WERI-Rb-1 (cell line): ENCODE measurements around the gene SH3RF3.

ENCODE experiments used
- DNase-seq: peaks from one replicate; pipeline ENCODE4 v3.0.0-alpha.2; 2020
- H3K27ac ChIP-seq: fragments of 250-450 bp; sonication (Bioruptor Pico); 2 replicates; pipeline ENCODE4 v1.5.1; 2020; ENCODE audit warnings: mild to moderate bottlenecking, moderate library complexity
- H3K27me3 ChIP-seq: fragments of 250-450 bp; sonication (Bioruptor Pico); 2 replicates; pipeline ENCODE4 v1.5.1; 2021; ENCODE audit warnings: mild to moderate bottlenecking, low read depth, moderate library complexity; ENCODE audit not compliant: insufficient read depth, severe bottlenecking
- H3K36me3 ChIP-seq: fragments of 250-450 bp; sonication (Bioruptor Pico); 2 replicates; pipeline ENCODE4 v1.5.1; 2020; ENCODE audit warnings: mild to moderate bottlenecking, moderate library complexity
- H3K4me3 ChIP-seq: 2 replicates; pipeline ENCODE4 v1.5.1; 2011; ENCODE audit warnings: low read depth, mild to moderate bottlenecking, control low read depth, low read length
- H3K9me3 ChIP-seq: fragments of 250-450 bp; sonication (Bioruptor Pico); 2 replicates; pipeline ENCODE4 v1.5.1; 2021; ENCODE audit warnings: mild to moderate bottlenecking, moderate library complexity; ENCODE audit not compliant: severe bottlenecking
- CTCF ChIP-seq: IDR thresholded peaks from 2 replicates; pipeline ENCODE4 v1.5.1; 2011; ENCODE audit warnings: low read depth, mild to moderate bottlenecking, control low read depth, inconsistent platforms, low read length

Gene SH3RF3

GRCh38 chr2:109476641-109477441 lies 347.8 kb downstream of the SH3RF3 start:
- no peaks in the 10 kb centered on the region for H3K27me3 ChIP-seq
- DNase-seq: no peak
- H3K9me3 ChIP-seq: no peaks in the 10 kb centered on the region
- H3K27ac ChIP-seq: no peak overlapping the region
- H3K36me3 ChIP-seq: no peaks in the 10 kb centered on the region
- no peak for TF ChIP-seq CTCF
- no peak overlapping the region for H3K4me3 ChIP-seq

GRCh38 chr2:109478906-109479493 lies 350.0 kb downstream of the SH3RF3 start:
- Histone ChIP-seq H3K27ac (no peak overlapping the region), H3K36me3 (no peaks in the 10 kb centered on the region), H3K4me3 (no peak overlapping the region), H3K9me3 (no peaks in the 10 kb centered on the region), H3K27me3 (no peaks in the 10 kb centered on the region)
- no peak for DNase-seq
- TF ChIP-seq CTCF: no peak

- no peaks in the 10 kb centered on the region for H3K9me3 ChIP-seq
- TF ChIP-seq CTCF: no peak
- no peak overlapping the region for H3K4me3 ChIP-seq
- no peak overlapping the region for H3K27ac ChIP-seq
- no peaks in the 10 kb centered on the region for H3K27me3 ChIP-seq
- DNase-seq: no peak
- H3K36me3 ChIP-seq: no peaks in the 10 kb centered on the region
Observed at GRCh38 chr2:109479804-109480203, 350.8 kb downstream of the SH3RF3 start.

GRCh38 chr2:109480486-109481195 lies 351.6 kb downstream of the SH3RF3 start:
- no peak for TF ChIP-seq CTCF
- H3K36me3 ChIP-seq: no peaks in the 10 kb centered on the region
- H3K4me3 ChIP-seq: no peak overlapping the region
- H3K9me3 ChIP-seq: no peaks in the 10 kb centered on the region
- no peak for DNase-seq
- no peaks in the 10 kb centered on the region for H3K27me3 ChIP-seq
- H3K27ac ChIP-seq: no peak overlapping the region

GRCh38 chr2:109481196-109481555 lies 352.2 kb downstream of the SH3RF3 start:
- no peaks in the 10 kb centered on the region for H3K36me3 ChIP-seq
- H3K9me3 ChIP-seq: no peaks in the 10 kb centered on the region
- TF ChIP-seq CTCF: no peak
- no peak overlapping the region for H3K27ac ChIP-seq
- DNase-seq: no peak
- no peaks in the 10 kb centered on the region for H3K27me3 ChIP-seq
- H3K4me3 ChIP-seq: no peak overlapping the region
